ENCODE results near the gene USH2A. TPM values are rescaled to one million over a fixed set of nuclear protein-coding genes. Genes with fewer than 3 reads are reported as not detected.

The USH2A gene
- total RNA-seq, 2 experiments from 2014 or later: not detected

DNA sequence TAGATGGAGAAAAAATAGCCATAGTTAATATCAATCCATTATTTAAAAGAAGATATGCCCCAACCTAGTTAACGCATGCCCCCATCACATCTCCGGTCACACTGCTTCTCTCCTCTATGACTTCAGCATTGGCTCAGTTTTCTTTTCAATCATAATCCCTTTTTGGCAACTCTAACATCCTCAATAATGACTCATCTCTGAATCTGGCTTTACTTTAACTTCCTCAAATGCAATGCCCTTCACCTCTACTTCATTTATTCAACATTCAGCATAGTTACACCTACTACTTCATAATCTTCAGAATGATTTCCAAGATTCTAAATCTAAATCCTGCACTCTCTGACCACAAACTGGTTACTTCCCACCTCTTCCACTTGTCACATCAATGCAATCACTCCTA lies 417.3 kb downstream of the USH2A start:
- intact Hi-C loops (cut with DNase I, micrococcal nuclease): no loop called here
- ATAC-seq (ENCODE audit: poor library complexity) (no peak), DNase-seq (no peak)
- Mint-ChIP-seq H3K27me3 (no peaks in the 10 kb centered on the region), H3K36me3 (ENCODE audit: low read depth) (no peaks in the 10 kb centered on the region), H3K4me3 (no peak overlapping the region), H3K27ac (no peak overlapping the region), H3K4me1 (ENCODE audit: low read depth) (no peaks in the 10 kb centered on the region), H3K9me3 (peaks cover 9% of the 10 kb centered on the region)
- Histone ChIP-seq H3K4me1 (ENCODE audit: insufficient read depth, low read length) (no peaks in the 10 kb centered on the region), H3K36me3 (ENCODE audit: insufficient read depth, low read length) (no peaks in the 10 kb centered on the region), H3K9me3 (ENCODE audit: control insufficient read depth in 1 of 2, insufficient read depth in 1 of 2, low read length in 2 of 2) (no peaks in the 10 kb centered on the region), H3K27me3 (ENCODE audit: control insufficient read depth in 1 of 2, insufficient read depth in 2 of 2, low read length in 2 of 2) (no peaks in the 10 kb centered on the region), H3K4me3 (ENCODE audit: low read length) (no peak overlapping the region), H3K27ac (ENCODE audit: low read depth in 1 of 2, low read length in 2 of 2) (no peak overlapping the region)
- TF ChIP-seq, protein P1, sequence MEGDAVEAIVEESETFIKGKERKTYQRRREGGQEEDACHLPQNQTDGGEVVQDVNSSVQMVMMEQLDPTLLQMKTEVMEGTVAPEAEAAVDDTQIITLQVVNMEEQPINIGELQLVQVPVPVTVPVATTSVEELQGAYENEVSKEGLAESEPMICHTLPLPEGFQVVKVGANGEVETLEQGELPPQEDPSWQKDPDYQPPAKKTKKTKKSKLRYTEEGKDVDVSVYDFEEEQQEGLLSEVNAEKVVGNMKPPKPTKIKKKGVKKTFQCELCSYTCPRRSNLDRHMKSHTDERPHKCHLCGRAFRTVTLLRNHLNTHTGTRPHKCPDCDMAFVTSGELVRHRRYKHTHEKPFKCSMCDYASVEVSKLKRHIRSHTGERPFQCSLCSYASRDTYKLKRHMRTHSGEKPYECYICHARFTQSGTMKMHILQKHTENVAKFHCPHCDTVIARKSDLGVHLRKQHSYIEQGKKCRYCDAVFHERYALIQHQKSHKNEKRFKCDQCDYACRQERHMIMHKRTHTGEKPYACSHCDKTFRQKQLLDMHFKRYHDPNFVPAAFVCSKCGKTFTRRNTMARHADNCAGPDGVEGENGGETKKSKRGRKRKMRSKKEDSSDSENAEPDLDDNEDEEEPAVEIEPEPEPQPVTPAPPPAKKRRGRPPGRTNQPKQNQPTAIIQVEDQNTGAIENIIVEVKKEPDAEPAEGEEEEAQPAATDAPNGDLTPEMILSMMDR (IDR thresholded peaks at IDR 0.05): no peak
- POLR2A ChIA-PET: no interaction called here
- CTCF ChIA-PET: no interaction called here

GRCh38 chr1:215992620-215993019 lies 430.6 kb downstream of the USH2A start:
- no peak overlapping the region for H3K4me3 ChIP-seq (ENCODE audit: low read length)
- no peaks in the 10 kb centered on the region for H3K4me1 ChIP-seq (ENCODE audit: insufficient read depth, low read length)
- no peaks in the 10 kb centered on the region for H3K4me1 Mint-ChIP-seq (ENCODE audit: low read depth)
- H3K36me3 Mint-ChIP-seq (ENCODE audit: low read depth): no peaks in the 10 kb centered on the region
- no peak overlapping the region for H3K27ac Mint-ChIP-seq
- peaks cover 2% of the 10 kb centered on the region for H3K9me3 Mint-ChIP-seq
- no peaks in the 10 kb centered on the region for H3K36me3 ChIP-seq (ENCODE audit: insufficient read depth, low read length)
- DNase-seq: no peak
- no peaks in the 10 kb centered on the region for H3K9me3 ChIP-seq (ENCODE audit: control insufficient read depth in 1 of 2, insufficient read depth in 1 of 2, low read length in 2 of 2)
- ChIA-PET CTCF (no interaction called here), POLR2A (no interaction called here)
- no peak overlapping the region for H3K4me3 Mint-ChIP-seq
- no peaks in the 10 kb centered on the region for H3K27me3 Mint-ChIP-seq
- no peak overlapping the region for H3K27ac ChIP-seq (ENCODE audit: low read depth in 1 of 2, low read length in 2 of 2)
- TF ChIP-seq, protein P1 (IDR thresholded peaks at IDR 0.05): no peak
- H3K27me3 ChIP-seq (ENCODE audit: control insufficient read depth in 1 of 2, insufficient read depth in 2 of 2, low read length in 2 of 2): no peaks in the 10 kb centered on the region
- intact Hi-C loops (cut with DNase I, micrococcal nuclease): no loop called here
- no peak for ATAC-seq (ENCODE audit: poor library complexity)

DNA sequence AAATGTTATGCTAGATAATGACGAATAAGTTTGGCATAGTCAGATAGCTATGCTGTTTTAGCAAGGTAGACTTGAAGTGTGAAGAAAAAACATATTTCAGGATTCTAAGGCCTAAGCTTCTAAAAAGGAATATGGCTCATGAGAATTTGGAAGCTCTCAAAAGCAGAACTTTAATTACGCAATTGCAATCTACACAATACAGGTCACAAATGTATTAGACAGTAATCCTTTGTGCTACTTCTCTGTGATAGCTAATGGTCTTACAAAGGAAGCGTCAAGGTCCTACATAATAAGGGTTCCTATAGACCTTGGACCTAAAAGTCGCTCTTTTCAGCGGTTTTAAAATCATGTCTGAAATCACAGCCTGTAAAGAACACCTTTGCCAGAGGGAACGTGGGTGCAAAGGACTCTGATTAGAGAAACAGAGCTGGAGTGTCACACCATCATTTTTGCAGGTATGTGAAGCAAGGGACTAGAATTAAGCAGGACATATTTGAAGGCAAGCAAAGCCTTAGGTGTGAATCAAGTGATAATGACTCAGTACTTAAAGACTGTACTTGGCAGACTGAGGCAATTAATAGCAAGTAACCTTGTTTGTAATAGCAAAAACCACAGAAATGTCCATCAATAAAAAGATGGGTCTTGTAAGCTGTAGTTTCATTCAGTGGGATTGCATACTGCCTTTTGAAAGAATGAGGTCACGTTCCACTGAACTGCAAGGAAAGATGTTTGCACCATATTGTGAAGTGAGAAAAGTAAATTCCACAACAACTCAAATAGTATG lies 436.0 kb downstream of the USH2A start:
- no peaks in the 10 kb centered on the region for H3K4me1 ChIP-seq (ENCODE audit: insufficient read depth, low read length)
- ATAC-seq (ENCODE audit: poor library complexity) (no peak), DNase-seq (no peak)
- Mint-ChIP-seq H3K27me3 (no peaks in the 10 kb centered on the region), H3K4me3 (no peak overlapping the region), H3K9me3 (peaks cover 2% of the 10 kb centered on the region), H3K36me3 (ENCODE audit: low read depth) (no peaks in the 10 kb centered on the region), H3K27ac (no peak overlapping the region), H3K4me1 (ENCODE audit: low read depth) (no peaks in the 10 kb centered on the region)
- TF ChIP-seq, protein P1 (IDR thresholded peaks at IDR 0.05): no peak
- no peaks in the 10 kb centered on the region for H3K27me3 ChIP-seq (ENCODE audit: control insufficient read depth in 1 of 2, insufficient read depth in 2 of 2, low read length in 2 of 2)
- H3K4me3 ChIP-seq (ENCODE audit: low read length): no peak overlapping the region
- ChIA-PET CTCF (no interaction called here), POLR2A (no interaction called here)
- H3K36me3 ChIP-seq (ENCODE audit: insufficient read depth, low read length): no peaks in the 10 kb centered on the region
- H3K27ac ChIP-seq (ENCODE audit: low read depth in 1 of 2, low read length in 2 of 2): no peak overlapping the region
- intact Hi-C loops (cut with DNase I, micrococcal nuclease): no loop called here
- peaks cover 4% of the 10 kb centered on the region in 2 experiments for H3K9me3 ChIP-seq (ENCODE audit: control insufficient read depth in 1 of 2, insufficient read depth in 1 of 2, low read length in 2 of 2)
